ENCODE results near the gene TSFM.

TSFM gene

GRCh38 chr12:57823908-57824640 is 41.5 kb downstream of the TSFM start:
- no peak for TF ChIP-seq CTCF (IDR thresholded peaks at IDR 0.05; ENCODE audit: low read depth, low read length)
- no peak overlapping the region for H3K4me3 ChIP-seq (ENCODE audit: low read depth, low read length)

GRCh38 chr12:57825451-57825850 is 42.9 kb downstream of the TSFM start:
- no peak for TF ChIP-seq CTCF (IDR thresholded peaks at IDR 0.05; ENCODE audit: low read depth, low read length)
- H3K4me3 ChIP-seq (ENCODE audit: low read depth, low read length) = no peak overlapping the region

GRCh38 chr12:57826400-57826799 is 43.8 kb downstream of the TSFM start:
- H3K4me3 ChIP-seq (ENCODE audit: low read depth, low read length) = no peak overlapping the region
- TF ChIP-seq CTCF (IDR thresholded peaks at IDR 0.05; ENCODE audit: low read depth, low read length) = no peak

GRCh38 chr12:57826966-57827365 is 44.4 kb downstream of the TSFM start:
- no peak overlapping the region for H3K4me3 ChIP-seq (ENCODE audit: low read depth, low read length)
- no peak for TF ChIP-seq CTCF (IDR thresholded peaks at IDR 0.05; ENCODE audit: low read depth, low read length)

GRCh38 chr12:57829025-57829777 is 46.6 kb downstream of the TSFM start:
- H3K4me3 ChIP-seq (ENCODE audit: low read depth, low read length) = no peak overlapping the region
- no peak for TF ChIP-seq CTCF (IDR thresholded peaks at IDR 0.05; ENCODE audit: low read depth, low read length)

- no peak overlapping the region for H3K4me3 ChIP-seq (ENCODE audit: low read depth, low read length)
- TF ChIP-seq CTCF (IDR thresholded peaks at IDR 0.05; ENCODE audit: low read depth, low read length) = no peak
Measured at GRCh38 chr12:57830393-57830792, 47.8 kb downstream of the TSFM start.

GRCh38 chr12:57832966-57833365 is 50.4 kb downstream of the TSFM start:
- no peak overlapping the region for H3K4me3 ChIP-seq (ENCODE audit: low read depth, low read length)
- TF ChIP-seq CTCF (IDR thresholded peaks at IDR 0.05; ENCODE audit: low read depth, low read length) = no peak
